Neural cell (in vitro differentiated cells): ENCODE data around the gene NR1I3.

Experiments
- EP300 ChIP-seq: fragments of 450-650 bp; conservative IDR thresholded peaks from 2 replicates; pipeline ENCODE4 v1.6.1; 2014; ENCODE audit warnings: antibody characterized with exemption, mild to moderate bottlenecking, moderate library complexity; ENCODE audit not compliant: poor library complexity, severe bottlenecking
- EZH2 ChIP-seq: fragments of 200-600, 300-800 bp; shearing (Covaris generic), sonication (generic); IDR thresholded peaks from 2 replicates; pipeline ENCODE4 v1.6.1; 2014; ENCODE audit warnings: antibody characterized with exemption, low read length, borderline replicate concordance, mild to moderate bottlenecking; ENCODE audit not compliant: insufficient read depth, poor library complexity, severe bottlenecking
- MXI1 ChIP-seq: fragments of 450-650 bp; conservative IDR thresholded peaks from 2 replicates; pipeline ENCODE4 v1.6.1; 2014; ENCODE audit warnings: antibody characterized with exemption, mild to moderate bottlenecking; ENCODE audit not compliant: poor library complexity, severe bottlenecking
- POLR2AphosphoS5 ChIP-seq: IDR thresholded peaks from 2 replicates; pipeline ENCODE4 v1.6.1; 2012
- RAD21 ChIP-seq: fragments of 450-650 bp; conservative IDR thresholded peaks from 2 replicates; pipeline ENCODE4 v1.6.1; 2014; ENCODE audit warnings: antibody characterized with exemption, mild to moderate bottlenecking, moderate library complexity
- SMC3 ChIP-seq: fragments of 450-650 bp; conservative IDR thresholded peaks from 2 replicates; pipeline ENCODE4 v1.6.1; 2014; ENCODE audit warnings: antibody characterized with exemption, mild to moderate bottlenecking, moderate library complexity; ENCODE audit not compliant: poor library complexity
- TAF1 ChIP-seq: IDR thresholded peaks from 2 replicates; pipeline ENCODE4 v1.6.1; 2012; ENCODE audit warnings: low read depth
- TF ChIP-seq, protein P1 (sequence below): fragments of 450-650 bp; IDR thresholded peaks from 2 replicates; pipeline ENCODE4 v1.5.1; 2014; ENCODE audit warnings: antibody characterized with exemption, mild to moderate bottlenecking, moderate library complexity; ENCODE audit not compliant: poor library complexity, severe bottlenecking
- TF ChIP-seq, protein P2 (sequence below): IDR thresholded peaks from 2 replicates; pipeline ENCODE4 v1.6.1; 2012; ENCODE audit warnings: borderline replicate concordance

DNA sequence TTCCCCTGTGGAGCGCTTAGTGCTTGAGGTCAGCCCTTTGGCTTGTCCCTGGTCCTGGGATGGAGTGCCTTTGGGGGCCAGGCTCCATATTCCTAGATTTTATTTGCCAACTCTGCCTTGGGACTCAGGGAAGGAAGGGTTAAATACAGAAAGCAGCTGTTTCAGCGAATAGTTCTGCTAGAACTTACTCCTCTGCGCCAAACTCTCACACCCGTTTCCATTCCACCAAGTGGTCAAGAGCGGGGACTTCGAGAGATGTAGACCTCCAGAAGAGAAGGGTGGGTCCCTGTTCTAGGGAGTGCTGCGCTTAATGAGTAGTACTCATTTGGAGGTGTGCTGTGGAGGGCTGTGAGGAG is 12.8 kb downstream of the NR1I3 start:
- TF ChIP-seq, protein P1, sequence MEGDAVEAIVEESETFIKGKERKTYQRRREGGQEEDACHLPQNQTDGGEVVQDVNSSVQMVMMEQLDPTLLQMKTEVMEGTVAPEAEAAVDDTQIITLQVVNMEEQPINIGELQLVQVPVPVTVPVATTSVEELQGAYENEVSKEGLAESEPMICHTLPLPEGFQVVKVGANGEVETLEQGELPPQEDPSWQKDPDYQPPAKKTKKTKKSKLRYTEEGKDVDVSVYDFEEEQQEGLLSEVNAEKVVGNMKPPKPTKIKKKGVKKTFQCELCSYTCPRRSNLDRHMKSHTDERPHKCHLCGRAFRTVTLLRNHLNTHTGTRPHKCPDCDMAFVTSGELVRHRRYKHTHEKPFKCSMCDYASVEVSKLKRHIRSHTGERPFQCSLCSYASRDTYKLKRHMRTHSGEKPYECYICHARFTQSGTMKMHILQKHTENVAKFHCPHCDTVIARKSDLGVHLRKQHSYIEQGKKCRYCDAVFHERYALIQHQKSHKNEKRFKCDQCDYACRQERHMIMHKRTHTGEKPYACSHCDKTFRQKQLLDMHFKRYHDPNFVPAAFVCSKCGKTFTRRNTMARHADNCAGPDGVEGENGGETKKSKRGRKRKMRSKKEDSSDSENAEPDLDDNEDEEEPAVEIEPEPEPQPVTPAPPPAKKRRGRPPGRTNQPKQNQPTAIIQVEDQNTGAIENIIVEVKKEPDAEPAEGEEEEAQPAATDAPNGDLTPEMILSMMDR: no peak
- TF ChIP-seq, protein P2, sequence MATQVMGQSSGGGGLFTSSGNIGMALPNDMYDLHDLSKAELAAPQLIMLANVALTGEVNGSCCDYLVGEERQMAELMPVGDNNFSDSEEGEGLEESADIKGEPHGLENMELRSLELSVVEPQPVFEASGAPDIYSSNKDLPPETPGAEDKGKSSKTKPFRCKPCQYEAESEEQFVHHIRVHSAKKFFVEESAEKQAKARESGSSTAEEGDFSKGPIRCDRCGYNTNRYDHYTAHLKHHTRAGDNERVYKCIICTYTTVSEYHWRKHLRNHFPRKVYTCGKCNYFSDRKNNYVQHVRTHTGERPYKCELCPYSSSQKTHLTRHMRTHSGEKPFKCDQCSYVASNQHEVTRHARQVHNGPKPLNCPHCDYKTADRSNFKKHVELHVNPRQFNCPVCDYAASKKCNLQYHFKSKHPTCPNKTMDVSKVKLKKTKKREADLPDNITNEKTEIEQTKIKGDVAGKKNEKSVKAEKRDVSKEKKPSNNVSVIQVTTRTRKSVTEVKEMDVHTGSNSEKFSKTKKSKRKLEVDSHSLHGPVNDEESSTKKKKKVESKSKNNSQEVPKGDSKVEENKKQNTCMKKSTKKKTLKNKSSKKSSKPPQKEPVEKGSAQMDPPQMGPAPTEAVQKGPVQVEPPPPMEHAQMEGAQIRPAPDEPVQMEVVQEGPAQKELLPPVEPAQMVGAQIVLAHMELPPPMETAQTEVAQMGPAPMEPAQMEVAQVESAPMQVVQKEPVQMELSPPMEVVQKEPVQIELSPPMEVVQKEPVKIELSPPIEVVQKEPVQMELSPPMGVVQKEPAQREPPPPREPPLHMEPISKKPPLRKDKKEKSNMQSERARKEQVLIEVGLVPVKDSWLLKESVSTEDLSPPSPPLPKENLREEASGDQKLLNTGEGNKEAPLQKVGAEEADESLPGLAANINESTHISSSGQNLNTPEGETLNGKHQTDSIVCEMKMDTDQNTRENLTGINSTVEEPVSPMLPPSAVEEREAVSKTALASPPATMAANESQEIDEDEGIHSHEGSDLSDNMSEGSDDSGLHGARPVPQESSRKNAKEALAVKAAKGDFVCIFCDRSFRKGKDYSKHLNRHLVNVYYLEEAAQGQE: no peak
- TF ChIP-seq POLR2AphosphoS5 (no peak), EZH2 (no peak), EP300 (no peak), MXI1 (no peak), SMC3 (no peak), TAF1 (no peak), RAD21 (no peak)
